WI38 (cell line): ENCODE measurements around the gene RNF175.
A peak's percentile ranks its signal among the peaks of the same experiment; 100 is the strongest.

Source experiments
- H3K4me3 ChIP-seq: 2 replicates; pipeline ENCODE4 v1.5.1; 2011; ENCODE audit warnings: low read depth, mild to moderate bottlenecking, control low read depth, low read length
- CTCF ChIP-seq: IDR thresholded peaks from 2 replicates; pipeline ENCODE4 v1.5.1; 2012; ENCODE audit warnings: low read depth, mild to moderate bottlenecking, control low read depth, low read length

Gene RNF175

GRCh38 chr4:153763404-153763803 lies 3.6 kb upstream of the RNF175 start:
- no peak overlapping the region for H3K4me3 ChIP-seq
- no peak for TF ChIP-seq CTCF

- TF ChIP-seq CTCF = no peak
- no peak overlapping the region for H3K4me3 ChIP-seq
Measured at GRCh38 chr4:153758688-153759406, 977 bp downstream of the RNF175 start.

- no peak for TF ChIP-seq CTCF
Measured at GRCh38 chr4:153758136-153758535, 1.7 kb downstream of the RNF175 start.

GRCh38 chr4:153757407-153757806 lies 2.4 kb downstream of the RNF175 start:
- H3K4me3 ChIP-seq = no peak overlapping the region
- no peak for TF ChIP-seq CTCF

More at GRCh38 chr4:153758136-153758535, 1.7 kb downstream of the RNF175 start:
- no peak overlapping the region for H3K4me3 ChIP-seq

- no peak overlapping the region for H3K4me3 ChIP-seq
- no peak for TF ChIP-seq CTCF
Measured at GRCh38 chr4:153755186-153755585, 4.6 kb downstream of the RNF175 start.

- peak; percentile 58 for TF ChIP-seq CTCF
- no peak overlapping the region for H3K4me3 ChIP-seq
Measured at GRCh38 chr4:153750197-153750817, 9.5 kb downstream of the RNF175 start.

GRCh38 chr4:153748378-153748777 lies 11.4 kb downstream of the RNF175 start:
- H3K4me3 ChIP-seq = no peak overlapping the region
- no peak for TF ChIP-seq CTCF
